SK-N-SH (cell line): ENCODE results near the gene NANOS3. TPM values are rescaled to one million over a fixed set of nuclear protein-coding genes. Genes with fewer than 3 reads are reported as not detected.

ENCODE experiments used
- CTCF ChIA-PET: fragments of 300-600, 350-600 bp; formaldehyde crosslinking; extraction: SDS; loops from one replicate; lab custom pipeline; 2021; lab: Yijun Ruan, JAX
- POLR2A ChIA-PET: fragments of 350-600 bp; sonication (Branson Sonifier 250); formaldehyde crosslinking; extraction: SDS; loops from one replicate; lab custom pipeline; 2020; ENCODE audit warnings: antibody characterized with exemption, inconsistent platforms; lab: Yijun Ruan, JAX
- DNase-seq: peaks from one replicate; pipeline ENCODE4 v3.0.0; 2012
- H2AFZ ChIP-seq: fragments of 200-600 bp; sonication (generic); 2 replicates; pipeline ENCODE4 v1.8.1; 2016; ENCODE audit warnings: antibody characterized with exemption, mild to moderate bottlenecking, low read depth
- H3F3A ChIP-seq: fragments of 200-600 bp; sonication (generic); replicated peaks from 2 replicates; pipeline ENCODE3; 2016; ENCODE audit warnings: antibody characterized with exemption, mild to moderate bottlenecking; ENCODE audit not compliant: insufficient read depth
- H3K27ac ChIP-seq, 2 experiments: fragments of 200-500 bp in 1 of 2; fragments of 200-600 bp in 1 of 2; sonication (Bioruptor generic) in 1 of 2; sonication (generic), shearing (Covaris generic) in 1 of 2; 2 replicates each; pipeline versions ENCODE4 v1.5.1 to v1.6.1; 2014 to 2016; ENCODE audit warnings: low read depth in 2 of 2, inconsistent platforms in 1 of 2, low read length in 1 of 2, mild to moderate bottlenecking in 1 of 2, mixed read lengths in 1 of 2
- H3K27me3 ChIP-seq: fragments of 200-600 bp; sonication (generic), shearing (Covaris generic); 2 replicates; pipeline ENCODE4 v1.6.1; 2016; ENCODE audit warnings: mixed run types; ENCODE audit not compliant: insufficient read depth
- H3K36me3 ChIP-seq, 2 experiments: fragments of 200-500 bp in 1 of 2; fragments of 200-600 bp in 1 of 2; sonication (Bioruptor generic) in 1 of 2; sonication (generic) in 1 of 2; replicated peaks in 1 of 2; 2 replicates each; pipeline versions ENCODE3 to v1.5.1; 2014 to 2016; ENCODE audit warnings: low read length in 1 of 2, mild to moderate bottlenecking in 1 of 2; ENCODE audit not compliant: insufficient read depth in 2 of 2, control insufficient read depth in 1 of 2
- H3K4me1 ChIP-seq, 2 experiments: fragments of 200-500 bp in 1 of 2; fragments of 200-600 bp in 1 of 2; sonication (Bioruptor generic) in 1 of 2; sonication (generic), shearing (Covaris generic) in 1 of 2; 2 replicates each; pipeline versions ENCODE4 v1.5.1 to v1.6.1; 2014 to 2016; ENCODE audit warnings: low read depth in 1 of 2, low read length in 1 of 2, mixed run types in 1 of 2; ENCODE audit not compliant: insufficient read depth in 2 of 2, control insufficient read depth in 1 of 2
- H3K4me2 ChIP-seq: fragments of 200-600 bp; sonication (generic), shearing (Covaris generic); 2 replicates; pipeline ENCODE4 v1.6.1; 2017; ENCODE audit warnings: mixed run types
- H3K4me3 ChIP-seq, 2 experiments: fragments of 200-500 bp in 1 of 2; fragments of 200-600 bp in 1 of 2; sonication (Bioruptor generic) in 1 of 2; sonication (generic), shearing (Covaris generic) in 1 of 2; 2 replicates each; pipeline versions ENCODE4 v1.5.1 to v1.8.1; 2014 to 2016; ENCODE audit warnings: low read depth in 2 of 2, inconsistent platforms in 1 of 2, low read length in 1 of 2, mild to moderate bottlenecking in 1 of 2, mixed read lengths in 1 of 2, moderate library complexity in 1 of 2
- H3K79me2 ChIP-seq: fragments of 200-600 bp; sonication (generic); 2 replicates; pipeline ENCODE4 v1.8.1; 2017; ENCODE audit warnings: mild to moderate bottlenecking; ENCODE audit not compliant: insufficient read depth
- H3K9ac ChIP-seq: fragments of 200-600 bp; sonication (generic); 2 replicates; pipeline ENCODE4 v1.6.1; 2017; ENCODE audit warnings: mixed run types
- H3K9me2 ChIP-seq: fragments of 200-600 bp; sonication (generic); 2 replicates; pipeline ENCODE4 v1.6.1; 2017; ENCODE audit warnings: mixed run types
- H3K9me3 ChIP-seq: fragments of 200-600 bp; sonication (generic); 2 replicates; pipeline ENCODE4 v1.6.1; 2017; ENCODE audit warnings: mixed run types, mild to moderate bottlenecking, moderate library complexity
- H4K20me1 ChIP-seq: fragments of 200-600 bp; sonication (generic); 2 replicates; pipeline ENCODE4 v1.6.1; 2017; ENCODE audit warnings: mild to moderate bottlenecking, mixed run types; ENCODE audit not compliant: insufficient read depth
- CHD2 ChIP-seq: fragments of 150-350 bp; IDR thresholded peaks from 2 replicates; pipeline ENCODE4 v1.6.1; 2018; ENCODE audit warnings: low read length; ENCODE audit not compliant: partially characterized antibody
- CTCF ChIP-seq: fragments of 200-600 bp; sonication (generic); IDR thresholded peaks from 2 replicates; pipeline ENCODE4 v1.6.1; 2017; ENCODE audit warnings: antibody characterized with exemption, mild to moderate bottlenecking, moderate library complexity
- FOSL2 ChIP-seq: IDR thresholded peaks from 2 replicates; pipeline ENCODE4 v1.4.0; 2012; ENCODE audit warnings: low read depth, mild to moderate bottlenecking, moderate library complexity, borderline replicate concordance
- JUND ChIP-seq: IDR thresholded peaks from 2 replicates; pipeline ENCODE4 v1.4.0; 2012
- MEF2A ChIP-seq: IDR thresholded peaks from 2 replicates; pipeline ENCODE4 v1.4.0; 2012; ENCODE audit warnings: low read depth, borderline replicate concordance
- MXI1 ChIP-seq: IDR thresholded peaks from 2 replicates; pipeline ENCODE4 v1.6.1; 2012; ENCODE audit warnings: mild to moderate bottlenecking, low read depth, low read length, improper control_type of control experiment
- NRF1 ChIP-seq: IDR thresholded peaks from 2 replicates; pipeline ENCODE4 v1.6.1; 2012; ENCODE audit warnings: low read depth, mild to moderate bottlenecking, low read length
- POLR2AphosphoS5 ChIP-seq: IDR thresholded peaks from 2 replicates; pipeline ENCODE4 v1.6.1; 2012; ENCODE audit warnings: low read depth, low read length
- RAD21 ChIP-seq: IDR thresholded peaks from 2 replicates; pipeline ENCODE4 v1.6.1; 2012; ENCODE audit warnings: mild to moderate bottlenecking, low read length
- RFX5 ChIP-seq: IDR thresholded peaks from 2 replicates; pipeline ENCODE4 v1.6.1; 2012; ENCODE audit warnings: mild to moderate bottlenecking, improper control_type of control experiment, low read length
- RXRA ChIP-seq: IDR thresholded peaks from 2 replicates; pipeline ENCODE4 v1.4.0; 2012; ENCODE audit warnings: low read depth, mild to moderate bottlenecking, borderline replicate concordance
- SIN3A ChIP-seq: IDR thresholded peaks from 2 replicates; pipeline ENCODE4 v1.6.1; 2012; ENCODE audit warnings: low read depth, mild to moderate bottlenecking, low read length, moderate library complexity, borderline replicate concordance
- TEAD4 ChIP-seq: IDR thresholded peaks from 2 replicates; pipeline ENCODE4 v1.4.0; 2012; ENCODE audit warnings: mild to moderate bottlenecking, borderline replicate concordance; ENCODE audit not compliant: insufficient read depth
- YY1 ChIP-seq: IDR thresholded peaks from 2 replicates; pipeline ENCODE4 v1.4.0; 2012; ENCODE audit warnings: low read depth, mild to moderate bottlenecking
- WGBS: methylation state at CpG from one replicate; pipeline ENCODE4 v1.1.6; 2017; ENCODE audit warnings: low lambda C conversion rate; 5-methylcytosine and 5-hydroxymethylcytosine counted together
- polyA plus RNA-seq, 3 experiments: library from polyadenylated mRNA; depleted of rRNA; stranded (reverse); fragments of >200 nt; gene quantifications; 2 replicates each; pipeline ENCODE4 v1.2.3, GENCODE V29; 2012
- TF ChIP-seq, protein P1 (sequence below): IDR thresholded peaks from 2 replicates; pipeline ENCODE4; 2012

NANOS3 gene
- polyA plus RNA-seq, 1 of the 3 experiments (the other 2 are of a cell fraction) = 0.53 TPM

DNA sequence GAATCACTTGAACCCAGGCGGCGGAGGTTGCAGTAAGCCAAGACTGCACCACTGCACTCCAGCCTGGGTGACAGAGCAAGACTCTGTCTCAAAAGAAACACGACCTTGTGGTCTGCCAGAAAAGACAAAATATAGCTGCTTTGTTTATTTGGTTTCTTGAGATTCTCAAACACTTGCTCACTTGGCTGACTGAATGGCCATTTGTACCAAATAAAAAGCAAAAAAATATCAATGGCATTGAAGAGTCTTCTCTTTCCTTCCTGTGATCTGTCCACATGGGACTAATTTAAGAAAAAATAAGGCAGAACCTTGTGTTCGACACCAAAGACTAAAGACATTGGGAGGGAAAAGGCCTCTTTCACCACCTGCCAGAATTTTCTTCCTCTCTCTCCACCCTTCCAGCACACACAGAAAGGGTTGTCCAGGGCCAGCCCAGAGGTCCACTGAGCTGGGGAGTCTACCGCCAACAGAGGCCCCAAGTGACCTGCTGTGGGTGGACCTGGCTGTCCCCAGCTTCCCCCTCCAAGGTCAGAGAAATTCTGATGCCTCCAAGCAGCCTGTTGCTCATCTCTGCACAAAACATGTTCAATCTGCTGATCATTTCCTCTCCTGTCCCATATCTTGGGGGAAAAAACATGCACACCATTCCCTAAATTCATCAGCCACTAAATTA, 23.1 kb downstream of the NANOS3 start:
- DNase-seq = no peak
- Histone ChIP-seq H3K9me3 (no peaks in the 10 kb centered on the region), H2AFZ (no peak overlapping the region), H3K27me3 (no peaks in the 10 kb centered on the region), H3K9ac (no peak overlapping the region), H3K4me3 (no peak overlapping the region), H3K9me2 (no peaks in the 10 kb centered on the region), H3K4me1 (no peaks in the 10 kb centered on the region), H4K20me1 (no peaks in the 10 kb centered on the region), H3K27ac (no peak overlapping the region), H3K4me2 (no peak overlapping the region), H3K36me3 (no peaks in the 10 kb centered on the region), H3K79me2 (no peaks in the 10 kb centered on the region), H3F3A (peaks cover 6% of the 10 kb centered on the region)
- WGBS = 87% methylated on average over 4 of the region's 5 CpGs
- POLR2A ChIA-PET = no interaction called here
- CTCF ChIA-PET = interaction anchor here (1.2 to 5.8 kb wide), 2 partner anchors 19 to 142 kb away, joined by 3 to 41 read pairs; no protein-coding TSS in a partner anchor
- TF ChIP-seq FOSL2 (no peak), NRF1 (no peak), MXI1 (no peak), RXRA (no peak), SIN3A (no peak), CTCF (no peak), TEAD4 (no peak), CHD2 (no peak), JUND (no peak), YY1 (no peak), POLR2AphosphoS5 (no peak), RAD21 (no peak), RFX5 (no peak)
- TF ChIP-seq, protein P1, sequence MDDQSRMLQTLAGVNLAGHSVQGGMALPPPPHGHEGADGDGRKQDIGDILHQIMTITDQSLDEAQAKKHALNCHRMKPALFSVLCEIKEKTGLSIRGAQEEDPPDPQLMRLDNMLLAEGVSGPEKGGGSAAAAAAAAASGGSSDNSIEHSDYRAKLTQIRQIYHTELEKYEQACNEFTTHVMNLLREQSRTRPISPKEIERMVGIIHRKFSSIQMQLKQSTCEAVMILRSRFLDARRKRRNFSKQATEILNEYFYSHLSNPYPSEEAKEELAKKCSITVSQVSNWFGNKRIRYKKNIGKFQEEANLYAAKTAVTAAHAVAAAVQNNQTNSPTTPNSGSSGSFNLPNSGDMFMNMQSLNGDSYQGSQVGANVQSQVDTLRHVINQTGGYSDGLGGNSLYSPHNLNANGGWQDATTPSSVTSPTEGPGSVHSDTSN = no peak

DNA sequence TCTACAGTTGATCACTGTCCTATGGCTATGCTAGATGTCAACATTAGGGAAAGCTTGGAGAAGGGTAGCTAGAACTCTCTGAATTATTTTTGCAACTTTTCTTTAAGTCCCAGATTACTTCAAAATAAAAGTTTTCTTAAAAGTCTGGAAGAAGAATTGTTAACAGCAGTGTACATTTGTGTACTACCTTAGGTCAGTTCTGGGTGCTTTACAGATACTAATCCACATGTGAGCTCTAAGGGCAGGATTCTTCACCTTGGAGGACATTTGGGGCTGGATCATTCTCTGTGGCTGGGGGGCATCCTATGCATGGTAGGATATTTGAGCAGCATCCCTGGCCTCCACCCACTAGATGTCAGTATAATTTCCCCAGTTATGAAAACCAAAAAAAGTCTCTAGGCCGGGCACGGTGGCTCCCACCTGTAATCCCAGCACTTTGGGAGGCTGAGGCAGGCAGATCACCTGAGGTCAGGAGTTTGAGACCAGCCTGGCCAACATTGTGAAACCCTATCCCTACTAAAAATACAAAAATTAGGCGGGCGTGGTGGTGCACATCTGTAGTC, 26.1 kb downstream of the NANOS3 start:
- POLR2A ChIA-PET = no interaction called here
- no peaks in the 10 kb centered on the region for H3K9me3 ChIP-seq

More for the DNA sequence above, 26.1 kb downstream of the NANOS3 start:
- Histone ChIP-seq H3K4me2 (no peak overlapping the region), H3K9me2 (no peaks in the 10 kb centered on the region), H3K4me1 (peaks cover 0 to 9% of the 10 kb centered on the region in 2 experiments; a peak in 1 of 4 replicates), H3F3A (peaks cover 6% of the 10 kb centered on the region), H3K27ac (no peak overlapping the region), H3K9ac (no peak overlapping the region), H2AFZ (no peak overlapping the region; the same call in 1 of the 2 replicates), H3K79me2 (0 out of 2 replicates have a peak, but pooled peaks cover 10% of the 10 kb centered on the region), H3K36me3 (no peaks in the 10 kb centered on the region), H3K4me3 (no peak overlapping the region), H3K27me3 (no peaks in the 10 kb centered on the region), H4K20me1 (no peaks in the 10 kb centered on the region)
- TF ChIP-seq RAD21 = peak; percentile 31
- TF ChIP-seq CTCF = peak; percentile 59
- TF ChIP-seq MEF2A = no peak
- WGBS = 86% methylated on average over 4 of the region's 4 CpGs
- DNase-seq = peak; percentile 59
- CTCF ChIA-PET = interaction anchor here (0.6 to 5.8 kb wide), 7 partner anchors 9 to 145 kb away, joined by 3 to 41 read pairs (median 3); no protein-coding TSS in a partner anchor
